BLaER1 (cell line): ENCODE data around the gene SRRM4.

Experiments used
- H3K27ac ChIP-seq: shearing (Covaris generic); formaldehyde crosslinking; 2 replicates; pipeline ENCODE4 v1.8.1; 2022
- H3K27me3 ChIP-seq: shearing (Covaris generic); formaldehyde crosslinking; 2 replicates; pipeline ENCODE4 v1.8.1; 2022
- H3K36me3 ChIP-seq: shearing (Covaris generic); formaldehyde crosslinking; 2 replicates; pipeline ENCODE4 v1.8.1; 2022
- H3K4me1 ChIP-seq: shearing (Covaris generic); formaldehyde crosslinking; 2 replicates; pipeline ENCODE4 v1.8.1; 2022
- H3K4me2 ChIP-seq: shearing (Covaris generic); formaldehyde crosslinking; 2 replicates; pipeline ENCODE4 v1.8.1; 2022
- H3K4me3 ChIP-seq: shearing (Covaris generic); formaldehyde crosslinking; 2 replicates; pipeline ENCODE4 v1.8.1; 2022
- H3K9ac ChIP-seq: shearing (Covaris generic); formaldehyde crosslinking; 2 replicates; pipeline ENCODE4 v1.8.1; 2022
- H3K9me3 ChIP-seq: shearing (Covaris generic); formaldehyde crosslinking; 2 replicates; pipeline ENCODE4 v1.8.1; 2022
- H4K20me1 ChIP-seq: shearing (Covaris generic); formaldehyde crosslinking; 2 replicates; pipeline ENCODE4 v1.8.1; 2022
- Cebpa-rat ChIP-seq: shearing (Covaris generic); IDR thresholded peaks from 2 replicates; pipeline ENCODE4 v1.8.1; 2022

SRRM4 gene

DNA sequence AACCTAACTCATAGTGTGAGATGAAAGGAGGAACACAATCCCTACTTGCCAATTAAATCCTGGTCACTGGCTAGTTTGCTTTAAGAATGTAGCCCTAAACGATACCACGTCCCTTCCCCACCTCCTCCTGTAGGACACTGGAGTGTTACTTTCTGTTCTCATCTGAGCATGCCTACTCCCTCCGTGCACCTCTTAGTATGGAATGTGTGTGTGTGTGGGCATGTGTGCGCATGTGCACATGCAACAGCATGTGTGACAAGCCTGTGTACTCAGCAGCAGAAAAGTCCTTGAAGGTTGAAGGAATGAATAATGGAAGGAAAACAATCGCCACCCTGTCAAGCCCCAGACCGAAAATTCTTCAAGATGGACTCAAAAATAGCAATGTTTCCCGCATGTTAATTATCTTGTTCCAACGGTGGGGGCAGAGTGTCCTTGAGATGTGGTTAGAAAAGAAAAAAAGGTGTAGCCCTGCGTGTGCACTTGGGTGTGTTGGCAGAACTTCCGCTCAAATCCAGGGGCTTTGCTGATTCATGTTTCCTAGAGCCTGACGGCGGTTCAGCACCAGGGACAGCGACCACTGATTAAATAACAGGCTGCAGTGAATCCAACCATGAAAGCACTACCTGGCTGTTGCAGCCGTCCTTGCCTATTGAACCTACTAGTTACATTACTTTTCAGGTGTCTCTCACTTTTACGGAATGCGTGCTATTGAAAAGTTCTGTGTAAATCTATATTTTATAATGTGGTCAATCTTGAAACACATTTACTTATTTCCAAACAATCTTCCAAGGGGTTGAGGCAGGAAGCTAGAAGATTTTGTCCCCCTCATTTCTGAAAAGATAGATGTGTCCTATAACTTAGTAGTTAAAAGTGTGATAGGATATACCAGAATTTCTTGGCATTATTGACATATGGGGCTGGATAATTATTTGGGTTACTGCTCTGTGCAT lies 79.8 kb downstream of the SRRM4 start:
- Histone ChIP-seq H3K4me2 (no peak overlapping the region), H3K27me3 (no peaks in the 10 kb centered on the region), H3K9me3 (no peaks in the 10 kb centered on the region), H3K27ac (no peak overlapping the region), H3K9ac (no peak overlapping the region), H3K4me3 (no peak overlapping the region), H3K36me3 (no peaks in the 10 kb centered on the region), H4K20me1 (peaks cover 6% of the 10 kb centered on the region; the same call in 1 of the 2 replicates), H3K4me1 (no peaks in the 10 kb centered on the region)
- no peak for TF ChIP-seq Cebpa-rat

DNA sequence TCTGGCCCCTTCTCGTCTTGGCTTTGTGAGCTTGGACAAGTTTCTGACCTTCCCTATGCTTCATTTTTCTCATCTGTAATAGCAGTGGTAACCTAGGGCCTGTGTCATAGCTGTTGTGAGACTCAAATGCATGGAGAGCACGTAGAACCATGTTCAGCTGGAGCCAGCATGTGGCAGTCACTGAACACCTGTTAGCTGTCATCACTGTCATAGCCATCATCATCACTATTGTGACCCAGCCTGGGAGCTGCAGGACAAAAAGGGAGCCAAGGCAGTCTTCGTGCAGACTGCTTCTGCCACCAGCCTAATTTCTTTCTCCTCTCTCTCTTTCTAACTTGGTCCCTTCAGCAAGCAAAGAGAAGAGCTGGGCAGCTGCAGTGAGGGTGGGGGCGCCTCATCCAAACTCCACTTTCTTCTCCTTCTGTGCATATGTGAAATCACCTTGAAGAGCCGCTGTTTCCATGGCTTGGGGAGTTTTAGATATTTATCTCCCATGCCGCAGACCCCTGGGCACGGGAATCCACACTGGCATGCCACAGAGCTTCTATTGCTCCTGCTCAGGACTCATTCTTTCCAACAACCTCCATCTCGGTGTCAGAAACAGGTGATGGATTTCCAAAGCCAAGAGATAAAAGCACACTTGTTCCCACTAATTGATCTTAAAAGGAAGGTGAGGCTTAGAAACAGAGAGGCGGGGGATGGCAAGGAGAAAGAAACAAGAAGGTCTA lies 87.0 kb downstream of the SRRM4 start:
- Histone ChIP-seq H3K4me1 (no peaks in the 10 kb centered on the region), H3K27ac (no peak overlapping the region)
- no peak for TF ChIP-seq Cebpa-rat

DNA sequence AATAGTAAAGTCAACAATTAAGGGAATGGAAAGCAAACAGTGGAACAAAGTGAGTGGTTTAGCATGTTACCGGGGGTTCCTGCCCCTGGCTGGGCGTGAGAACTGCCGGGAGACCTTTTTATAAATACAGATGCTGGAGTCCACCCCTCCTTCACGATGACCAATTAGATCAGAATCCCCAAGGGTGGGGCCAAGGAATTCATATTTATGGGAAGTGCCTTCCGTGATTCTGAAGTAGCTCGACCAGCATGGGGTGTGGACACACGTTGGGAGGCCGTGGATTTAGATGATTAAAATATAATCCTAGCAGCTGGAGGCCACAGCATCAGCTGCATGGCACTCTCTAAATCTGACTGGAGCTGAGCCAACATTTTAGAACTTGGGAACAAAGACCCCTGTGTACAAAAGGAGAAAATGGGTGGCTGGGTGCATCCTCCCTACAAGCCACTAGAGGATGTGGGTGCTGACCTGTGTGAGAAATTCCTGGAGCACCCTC lies 87.9 kb downstream of the SRRM4 start:
- no peak overlapping the region for H3K4me2 ChIP-seq
- no peaks in the 10 kb centered on the region for H3K9me3 ChIP-seq
- H3K4me1 ChIP-seq: no peaks in the 10 kb centered on the region
- H3K36me3 ChIP-seq: no peaks in the 10 kb centered on the region
- H3K27me3 ChIP-seq: no peaks in the 10 kb centered on the region
- H3K27ac ChIP-seq: no peak overlapping the region
- no peaks in the 10 kb centered on the region for H4K20me1 ChIP-seq
- H3K4me3 ChIP-seq: no peak overlapping the region
- H3K9ac ChIP-seq: no peak overlapping the region
- TF ChIP-seq Cebpa-rat: no peak

More for the DNA sequence above, 87.0 kb downstream of the SRRM4 start:
- H3K27me3 ChIP-seq: no peaks in the 10 kb centered on the region
- no peak overlapping the region for H3K9ac ChIP-seq
- no peaks in the 10 kb centered on the region for H4K20me1 ChIP-seq
- H3K9me3 ChIP-seq: no peaks in the 10 kb centered on the region
- no peak overlapping the region for H3K4me3 ChIP-seq
- H3K4me2 ChIP-seq: no peak overlapping the region
- H3K36me3 ChIP-seq: no peaks in the 10 kb centered on the region

DNA sequence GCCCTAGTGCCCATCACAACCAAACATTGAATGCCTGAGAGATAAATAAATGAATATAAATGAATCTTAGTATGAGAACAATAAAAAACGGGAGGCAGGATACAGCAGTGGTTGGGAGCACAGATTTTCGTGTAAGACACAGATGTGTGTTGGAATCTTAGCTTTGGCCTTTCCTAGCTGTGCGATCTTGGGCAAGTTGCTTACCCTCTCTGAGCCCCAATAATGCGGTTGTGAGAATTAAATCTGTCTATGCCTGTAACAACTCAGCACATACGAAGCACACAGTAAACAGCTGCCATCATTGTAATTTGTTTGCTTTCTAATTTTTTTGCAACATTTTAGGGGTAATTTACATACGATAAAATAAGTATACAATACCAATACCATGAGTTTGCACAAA lies 89.8 kb downstream of the SRRM4 start:
- Histone ChIP-seq H3K9ac (no peak overlapping the region), H3K36me3 (no peaks in the 10 kb centered on the region), H3K4me1 (no peaks in the 10 kb centered on the region), H4K20me1 (no peaks in the 10 kb centered on the region), H3K4me3 (no peak overlapping the region), H3K27me3 (no peaks in the 10 kb centered on the region), H3K27ac (no peak overlapping the region), H3K9me3 (no peaks in the 10 kb centered on the region), H3K4me2 (no peak overlapping the region)
- TF ChIP-seq Cebpa-rat: no peak

DNA sequence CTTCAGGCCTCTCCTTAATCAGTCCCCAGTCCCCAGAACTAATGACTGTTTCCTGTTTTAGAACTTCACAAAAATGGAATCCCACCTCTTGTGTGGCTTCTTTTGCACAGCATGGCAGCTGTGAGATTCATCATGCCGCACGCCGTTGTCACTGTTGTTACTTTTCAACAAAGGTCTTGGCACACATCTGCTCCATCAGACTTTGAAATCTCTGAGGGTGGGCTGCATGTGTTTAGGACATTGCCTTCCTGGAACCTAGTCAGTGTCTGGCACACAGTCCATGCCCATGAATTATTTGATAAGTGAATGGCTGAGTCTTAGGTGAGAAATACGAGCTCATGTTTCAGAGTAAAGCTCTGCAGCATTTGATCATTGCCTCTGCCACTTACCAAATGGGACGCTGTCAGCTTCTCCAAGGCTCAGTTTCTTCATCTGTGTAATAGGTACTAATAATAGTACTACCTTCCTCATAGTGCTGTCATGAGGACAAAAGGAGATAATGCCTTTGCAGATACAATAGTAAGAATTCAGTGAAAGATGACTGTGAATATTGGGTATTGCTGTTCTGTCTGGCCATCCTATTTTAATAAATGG lies 90.4 kb downstream of the SRRM4 start:
- Histone ChIP-seq H3K27ac (no peak overlapping the region), H4K20me1 (no peaks in the 10 kb centered on the region), H3K9me3 (no peaks in the 10 kb centered on the region), H3K9ac (no peak overlapping the region), H3K36me3 (no peaks in the 10 kb centered on the region), H3K4me2 (no peak overlapping the region), H3K27me3 (no peaks in the 10 kb centered on the region), H3K4me1 (no peaks in the 10 kb centered on the region), H3K4me3 (no peak overlapping the region)
- TF ChIP-seq Cebpa-rat: no peak

DNA sequence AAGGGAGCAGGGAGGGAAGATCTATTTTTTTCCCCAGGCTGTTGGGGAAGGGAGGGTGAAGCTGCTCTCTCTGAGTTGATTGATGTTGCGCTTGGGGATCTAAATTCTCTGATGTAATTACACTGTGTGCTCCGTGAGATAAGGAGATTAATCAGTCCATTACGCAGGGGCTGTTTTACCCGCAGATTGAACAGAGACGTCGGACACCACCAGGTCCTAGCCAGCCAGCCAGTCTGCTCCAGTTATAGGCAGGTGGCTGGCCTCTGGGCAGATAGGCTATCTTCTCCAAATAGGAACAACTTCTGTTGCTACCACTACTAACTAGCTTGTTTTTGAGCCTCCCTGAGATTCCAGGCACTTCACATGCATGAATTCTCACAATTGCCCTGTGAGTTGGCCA lies 91.1 kb downstream of the SRRM4 start:
- H3K27ac ChIP-seq: no peak overlapping the region

DNA sequence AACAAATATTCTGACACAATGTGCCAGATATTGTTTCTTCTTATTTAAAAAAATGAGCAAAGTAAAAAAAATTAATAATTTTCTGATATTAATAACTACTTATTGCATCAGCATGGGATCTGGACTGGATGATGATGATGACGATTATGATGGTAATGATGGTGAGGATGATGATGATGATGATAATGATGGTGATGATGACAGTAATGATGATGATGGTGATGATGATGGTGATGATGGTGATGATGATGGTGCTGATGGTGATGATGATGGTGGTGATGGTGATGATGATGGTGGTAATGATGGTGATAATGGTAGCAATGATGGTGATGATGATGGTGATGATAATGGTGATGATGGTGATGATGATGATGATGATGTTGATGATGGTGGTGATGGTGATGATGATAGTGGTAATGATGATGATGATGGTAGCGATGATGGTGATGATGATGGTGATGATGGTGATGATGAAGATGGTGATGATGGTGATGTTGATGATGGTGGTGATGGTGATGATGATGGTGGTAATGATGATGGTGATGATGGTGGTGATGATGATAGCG lies 94.0 kb downstream of the SRRM4 start:
- Histone ChIP-seq H3K27ac (no peak overlapping the region), H3K4me2 (no peak overlapping the region), H3K4me1 (no peaks in the 10 kb centered on the region), H4K20me1 (no peaks in the 10 kb centered on the region), H3K27me3 (no peaks in the 10 kb centered on the region), H3K36me3 (no peaks in the 10 kb centered on the region), H3K9me3 (no peaks in the 10 kb centered on the region), H3K9ac (no peak overlapping the region), H3K4me3 (no peak overlapping the region)
- TF ChIP-seq Cebpa-rat: no peak

More for the DNA sequence above, 91.1 kb downstream of the SRRM4 start:
- no peak overlapping the region for H3K9ac ChIP-seq
- H3K4me3 ChIP-seq: no peak overlapping the region
- H3K9me3 ChIP-seq: no peaks in the 10 kb centered on the region
- H3K4me1 ChIP-seq: no peaks in the 10 kb centered on the region
- no peak for TF ChIP-seq Cebpa-rat
- no peaks in the 10 kb centered on the region for H3K27me3 ChIP-seq
- no peaks in the 10 kb centered on the region for H3K36me3 ChIP-seq
- H3K4me2 ChIP-seq: no peak overlapping the region
- H4K20me1 ChIP-seq: no peaks in the 10 kb centered on the region

DNA sequence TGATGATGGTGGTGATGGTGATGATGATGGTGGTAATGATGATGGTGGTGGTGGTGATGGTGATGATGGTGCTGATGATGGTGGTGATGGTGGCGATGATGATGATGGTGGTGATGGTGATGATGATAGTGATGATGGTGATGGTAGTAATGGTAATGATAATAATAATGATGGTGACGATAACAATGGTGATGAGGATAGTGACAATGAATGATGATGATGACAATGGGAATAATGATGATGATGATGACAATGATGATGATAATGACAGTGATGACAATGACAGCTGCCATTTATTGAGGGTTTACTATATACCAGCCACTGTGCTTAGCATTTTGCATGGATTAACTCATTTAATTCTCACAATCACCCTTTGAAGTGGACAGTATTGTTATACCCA lies 94.6 kb downstream of the SRRM4 start:
- TF ChIP-seq Cebpa-rat: no peak
- H3K27ac ChIP-seq: no peak overlapping the region
- H4K20me1 ChIP-seq: no peaks in the 10 kb centered on the region
- no peaks in the 10 kb centered on the region for H3K9me3 ChIP-seq
- H3K27me3 ChIP-seq: no peaks in the 10 kb centered on the region
- no peaks in the 10 kb centered on the region for H3K36me3 ChIP-seq
- H3K4me3 ChIP-seq: no peak overlapping the region
- H3K4me1 ChIP-seq: no peaks in the 10 kb centered on the region
- no peak overlapping the region for H3K9ac ChIP-seq
- no peak overlapping the region for H3K4me2 ChIP-seq

DNA sequence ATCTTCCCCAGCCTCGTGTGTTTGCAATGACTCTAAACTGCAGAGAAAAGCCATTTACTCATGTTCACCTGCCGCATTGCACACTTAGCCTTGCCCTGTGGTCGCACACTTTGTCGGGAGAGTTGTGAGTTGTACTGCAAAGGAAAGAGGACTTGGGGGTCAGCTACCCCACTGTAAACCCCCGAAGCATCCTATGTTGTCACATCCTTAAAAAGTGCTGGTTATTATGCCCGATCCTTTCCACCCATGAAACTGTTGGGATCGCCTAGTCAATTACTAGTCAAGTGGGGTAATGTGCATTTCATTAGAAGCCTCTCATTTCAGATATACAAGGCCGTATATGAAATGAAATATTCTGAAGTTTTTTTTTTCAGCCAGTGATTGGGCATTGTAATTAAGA lies 98.2 kb downstream of the SRRM4 start:
- H3K4me2 ChIP-seq: no peak overlapping the region
- no peak for TF ChIP-seq Cebpa-rat
- no peak overlapping the region for H3K4me3 ChIP-seq
- H3K27me3 ChIP-seq: no peaks in the 10 kb centered on the region
- no peaks in the 10 kb centered on the region for H4K20me1 ChIP-seq
- no peaks in the 10 kb centered on the region for H3K36me3 ChIP-seq
- H3K4me1 ChIP-seq: no peaks in the 10 kb centered on the region
- no peak overlapping the region for H3K9ac ChIP-seq
- no peaks in the 10 kb centered on the region for H3K9me3 ChIP-seq
- no peak overlapping the region for H3K27ac ChIP-seq
